ENCODE measurements around the gene DLG2. TPM values are rescaled to one million over a fixed set of nuclear protein-coding genes. Genes with fewer than 3 reads are reported as not detected.

Gene DLG2
- total and polyA plus RNA-seq, 2 donors (not counting 3 experiments of a cell fraction or from before 2014, with no cell fraction given), result 0.15 to 1.1 TPM

GRCh38 chr11:85042361-85042760 lies 584.8 kb downstream of the DLG2 start:
- DNase-seq (ENCODE audit: low read depth, low spot score), result no peak
- Histone ChIP-seq H4K20me1 (replicated peaks; ENCODE audit: control insufficient read depth, extremely low read depth, insufficient read depth, low read length) (no peaks in the 10 kb centered on the region), H3K27ac (ENCODE audit: insufficient read depth, low read depth, low read length) (no peak overlapping the region), H3K4me2 (ENCODE audit: insufficient read depth, low read length) (no peak overlapping the region), H3K9me3 (replicated peaks; ENCODE audit: control insufficient read depth, insufficient read depth, low read length) (peaks cover 2% of the 10 kb centered on the region), H3K36me3 (ENCODE audit: control insufficient read depth in 2 of 2, extremely low read depth in 1 of 2, insufficient read depth in 2 of 2, low read length in 2 of 2) (no peaks in the 10 kb centered on the region), H3K9me1 (replicated peaks; ENCODE audit: control insufficient read depth, extremely low read depth, insufficient read depth, low read length) (no peaks in the 10 kb centered on the region), H3K4me1 (ENCODE audit: control insufficient read depth, extremely low read depth, insufficient read depth, low read length) (no peaks in the 10 kb centered on the region), H3K4me3 (replicated peaks in 1 of 3; ENCODE audit: insufficient read depth in 1 of 3, low read depth in 1 of 3, low read length in 3 of 3) (no peak overlapping the region), H3K9ac (replicated peaks; ENCODE audit: extremely low read depth, insufficient read depth, low read length) (no peak overlapping the region), H3K79me2 (ENCODE audit: control insufficient read depth, insufficient read depth, low read length) (no peaks in the 10 kb centered on the region), H2AFZ (ENCODE audit: low read depth, low read length) (no peak overlapping the region), H3K27me3 (ENCODE audit: control insufficient read depth in 2 of 2, insufficient read depth in 2 of 2, low read length in 2 of 2) (no peaks in the 10 kb centered on the region)
- ChIA-PET POLR2A (no interaction called here), CTCF (no interaction called here)
- no peak for FAIRE-seq
- TF ChIP-seq MYC (IDR thresholded peaks at IDR 0.05; ENCODE audit: low read depth, low read length) (no peak), MAX (IDR thresholded peaks at IDR 0.05; ENCODE audit: insufficient read depth, insufficient read length) (no peak), EZH2 (IDR thresholded peaks at IDR 0.05; ENCODE audit: borderline replicate concordance, low read depth, low read length, severe bottlenecking) (no peak), GATA2 (IDR thresholded peaks at IDR 0.05; ENCODE audit: insufficient read depth, insufficient read length, low read depth, low read length) (no peak), POLR2A (IDR thresholded peaks at IDR 0.05; ENCODE audit: low read depth, low read length) (no peak), FOS (IDR thresholded peaks at IDR 0.05; ENCODE audit: borderline replicate concordance, insufficient read depth, low read length) (no peak), POLR2AphosphoS5 (IDR thresholded peaks at IDR 0.05; ENCODE audit: insufficient read depth, low read depth, low read length) (no peak), CTCF (IDR thresholded peaks at IDR 0.05; ENCODE audit: extremely low read depth in 1 of 2, insufficient read depth in 1 of 2, low read depth in 1 of 2, low read length in 2 of 2) (no peak), JUN (IDR thresholded peaks at IDR 0.05; ENCODE audit: borderline replicate concordance, insufficient read depth, insufficient read length, low read depth) (no peak)
- intact Hi-C loops (cut with micrococcal nuclease) (no loop called here), dilution Hi-C loops (cut with MboI; ENCODE audit: extremely low pct_ligation_motif_present, low sequenced_read_pairs) (no loop called here)
- BruUV-seq (replicated peaks), result no TSS peak
